ENCODE data around the gene MKX.

Gene MKX

DNA sequence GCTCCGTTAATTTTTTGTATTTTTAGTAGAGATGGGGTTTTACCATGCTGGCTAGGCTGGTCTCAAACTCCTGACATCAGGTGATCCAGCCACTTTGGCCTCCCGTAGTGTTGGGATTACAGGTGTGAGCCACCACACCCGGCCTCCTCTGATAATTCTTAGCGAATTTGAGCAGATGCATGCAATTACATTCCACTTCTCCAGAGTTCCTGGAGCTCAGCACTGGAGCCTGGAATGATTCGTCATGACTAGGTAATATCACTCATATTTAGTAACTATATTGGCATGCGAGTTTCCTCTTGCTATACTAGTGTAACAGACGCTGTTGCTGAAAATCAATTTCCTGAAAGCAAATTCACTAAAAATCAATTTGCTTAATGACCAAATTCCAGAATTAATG, 86.8 kb downstream of the MKX start:
- WGBS, 2 experiments (ENCODE audit: insufficient coverage in 2 of 2) = 92 to 93% methylated on average over 6 of the region's 7 CpGs
- Histone ChIP-seq H3K4me1 (ENCODE audit: control insufficient read depth, insufficient read depth, low read length, poor library complexity, severe bottlenecking) (no peaks in the 10 kb centered on the region), H3K4me3 (ENCODE audit: extremely low read depth, insufficient read depth, low read length, poor library complexity, severe bottlenecking) (no peak overlapping the region), H3K9me3 (ENCODE audit: control insufficient read depth, low read length) (no peaks in the 10 kb centered on the region), H3K27ac (ENCODE audit: low read depth, low read length, severe bottlenecking) (no peak overlapping the region), H3K36me3 (ENCODE audit: control insufficient read depth, insufficient read depth, low read length) (no peaks in the 10 kb centered on the region)

DNA sequence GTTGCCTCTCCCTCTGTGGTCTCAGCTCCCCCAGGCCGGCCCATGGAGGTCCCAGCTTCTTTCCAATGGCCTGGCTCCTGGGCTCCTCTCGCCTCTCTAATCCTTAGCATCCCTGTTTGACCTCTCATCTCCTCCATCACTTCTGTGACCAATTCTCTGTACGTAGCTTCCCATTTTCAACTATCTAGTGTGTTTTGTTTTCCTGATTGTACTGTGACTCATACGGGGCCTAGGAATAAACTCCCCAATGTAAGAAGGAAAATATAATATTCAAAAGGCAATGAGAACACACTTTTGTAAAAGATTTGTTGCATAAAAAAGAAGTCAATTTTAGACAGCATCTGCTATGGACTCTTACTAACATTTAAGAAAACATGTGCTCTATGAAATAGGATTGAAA, 90.3 kb downstream of the MKX start:
- 80 to 90% methylated on average over 1 to 2 of the region's 4 CpGs for WGBS, 2 experiments (ENCODE audit: insufficient coverage in 2 of 2)

DNA sequence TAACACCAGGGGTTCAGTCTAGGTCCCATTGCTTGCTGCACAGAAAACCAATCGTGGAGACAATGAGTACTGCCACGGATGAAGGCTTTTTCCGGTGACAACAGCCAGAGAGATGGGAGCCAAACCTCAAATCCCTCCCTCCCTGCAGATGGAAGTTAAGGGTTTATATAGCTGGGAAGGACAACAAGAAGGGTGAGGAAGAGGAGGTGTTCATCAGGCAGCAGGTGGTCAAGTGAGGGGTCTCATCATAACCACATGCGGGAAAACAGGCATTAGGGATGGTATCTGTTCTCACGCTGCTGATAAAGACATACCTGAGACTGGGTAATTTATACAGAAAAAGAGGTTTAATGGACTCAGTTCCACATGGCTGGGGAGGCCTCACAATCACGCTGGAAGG, 91.3 kb downstream of the MKX start:
- Histone ChIP-seq H3K36me3 (ENCODE audit: control insufficient read depth, insufficient read depth, low read length) (no peaks in the 10 kb centered on the region), H3K4me1 (ENCODE audit: control insufficient read depth, insufficient read depth, low read length, poor library complexity, severe bottlenecking) (no peaks in the 10 kb centered on the region), H3K4me3 (ENCODE audit: extremely low read depth, insufficient read depth, low read length, poor library complexity, severe bottlenecking) (no peak overlapping the region), H3K27ac (ENCODE audit: low read depth, low read length, severe bottlenecking) (no peak overlapping the region), H3K9me3 (ENCODE audit: control insufficient read depth, low read length) (no peaks in the 10 kb centered on the region)
- WGBS, 2 experiments (ENCODE audit: insufficient coverage in 2 of 2) = 88 to 93% methylated on average over 4 to 6 of the region's 6 CpGs

More for the DNA sequence above, 90.3 kb downstream of the MKX start:
- no peaks in the 10 kb centered on the region for H3K36me3 ChIP-seq (ENCODE audit: control insufficient read depth, insufficient read depth, low read length)
- no peaks in the 10 kb centered on the region for H3K9me3 ChIP-seq (ENCODE audit: control insufficient read depth, low read length)
- H3K27ac ChIP-seq (ENCODE audit: low read depth, low read length, severe bottlenecking) = no peak overlapping the region
- H3K4me3 ChIP-seq (ENCODE audit: extremely low read depth, insufficient read depth, low read length, poor library complexity, severe bottlenecking) = no peak overlapping the region
- H3K4me1 ChIP-seq (ENCODE audit: control insufficient read depth, insufficient read depth, low read length, poor library complexity, severe bottlenecking) = no peaks in the 10 kb centered on the region

DNA sequence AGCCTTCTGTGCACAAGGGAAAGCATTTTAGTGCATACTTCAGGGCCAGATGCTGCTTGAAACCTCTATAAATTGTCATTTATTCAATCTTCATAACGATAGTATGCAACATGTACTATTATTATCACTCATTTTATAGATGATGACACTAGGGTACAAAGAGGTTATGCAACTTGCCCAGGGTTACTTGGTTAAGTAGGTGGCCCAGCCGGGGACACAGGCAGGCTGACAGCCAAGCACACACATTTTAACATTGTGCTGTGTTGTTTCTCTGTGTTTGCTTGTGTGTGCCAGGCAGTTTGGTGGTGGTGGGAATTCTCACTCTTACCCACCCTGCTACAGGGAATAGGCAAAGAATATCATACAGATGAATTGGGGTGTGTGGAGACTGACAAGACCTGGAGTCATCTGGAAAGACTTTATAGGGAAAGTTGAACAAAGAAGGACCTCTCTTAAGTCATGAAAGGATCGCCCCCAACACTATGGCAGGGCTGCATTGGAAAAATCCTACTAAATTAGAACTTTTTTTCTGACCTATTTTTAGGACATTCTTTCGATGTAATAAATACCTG, 98.9 kb downstream of the MKX start:
- Histone ChIP-seq H3K27ac (ENCODE audit: low read depth, low read length, severe bottlenecking) (no peak overlapping the region), H3K4me3 (ENCODE audit: extremely low read depth, insufficient read depth, low read length, poor library complexity, severe bottlenecking) (no peak overlapping the region), H3K36me3 (ENCODE audit: control insufficient read depth, insufficient read depth, low read length) (no peaks in the 10 kb centered on the region), H3K4me1 (ENCODE audit: control insufficient read depth, insufficient read depth, low read length, poor library complexity, severe bottlenecking) (no peaks in the 10 kb centered on the region), H3K9me3 (ENCODE audit: control insufficient read depth, low read length) (no peaks in the 10 kb centered on the region)
- WGBS, 2 experiments (ENCODE audit: insufficient coverage in 2 of 2) = 83% methylated on average over 1 of the region's 4 CpGs; no CpG with 5 or more reads in 1 of the 2 experiments

DNA sequence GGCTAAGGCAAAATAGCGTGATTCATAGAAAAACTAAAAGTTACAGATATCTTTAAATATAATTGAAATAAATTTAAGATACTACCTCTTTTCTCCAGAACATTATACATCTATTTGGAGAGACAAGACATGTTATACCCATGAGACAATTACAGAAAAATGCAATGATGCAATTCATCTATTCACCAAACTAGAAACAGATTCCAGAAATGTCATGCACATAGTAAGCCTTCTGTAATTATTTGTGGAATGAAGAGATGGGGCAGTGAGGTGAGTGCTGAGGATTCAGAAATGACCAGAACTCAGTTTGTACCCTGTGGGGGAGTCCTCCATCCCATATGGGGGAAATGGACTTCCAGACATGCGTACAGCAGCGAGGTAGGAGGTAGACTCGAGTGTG, 99.4 kb downstream of the MKX start:
- Histone ChIP-seq H3K9me3 (ENCODE audit: control insufficient read depth, low read length) (no peaks in the 10 kb centered on the region), H3K4me3 (ENCODE audit: extremely low read depth, insufficient read depth, low read length, poor library complexity, severe bottlenecking) (no peak overlapping the region), H3K4me1 (ENCODE audit: control insufficient read depth, insufficient read depth, low read length, poor library complexity, severe bottlenecking) (no peaks in the 10 kb centered on the region), H3K36me3 (ENCODE audit: control insufficient read depth, insufficient read depth, low read length) (no peaks in the 10 kb centered on the region), H3K27ac (ENCODE audit: low read depth, low read length, severe bottlenecking) (no peak overlapping the region)
- 94 to 96% methylated on average over 3 of the region's 4 CpGs for WGBS, 2 experiments (ENCODE audit: insufficient coverage in 2 of 2)

DNA sequence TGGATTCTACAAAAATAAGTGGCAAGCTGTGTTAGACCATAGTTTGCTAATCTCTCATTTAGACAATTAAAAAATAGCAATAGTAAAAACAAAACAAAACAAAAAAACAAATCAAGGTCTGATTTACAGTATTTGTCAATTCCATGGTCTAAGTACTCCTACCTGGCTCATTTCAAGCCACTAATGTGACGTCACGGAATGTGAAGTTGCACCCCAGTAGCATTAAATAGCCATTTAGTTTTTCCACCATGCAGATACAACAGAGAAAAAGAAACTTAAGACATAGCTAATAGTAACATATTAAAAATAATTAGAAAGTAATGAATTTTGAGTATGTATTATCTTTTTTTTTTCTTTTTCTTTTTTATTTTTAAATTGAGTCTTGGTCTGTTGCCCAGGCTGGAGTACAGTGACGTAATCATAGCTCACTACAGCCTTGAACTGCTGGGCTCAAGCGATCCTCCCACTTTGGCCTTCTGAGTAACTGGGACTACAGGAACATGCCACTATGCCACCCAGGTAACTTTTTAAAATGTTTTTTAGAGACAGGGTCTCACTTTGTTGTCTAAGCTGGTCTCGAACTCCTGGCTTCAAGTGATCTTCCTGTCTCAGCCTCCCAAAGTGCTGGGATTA, 101.2 kb downstream of the MKX start:
- Histone ChIP-seq H3K9me3 (ENCODE audit: control insufficient read depth, low read length) (no peaks in the 10 kb centered on the region), H3K4me1 (ENCODE audit: control insufficient read depth, insufficient read depth, low read length, poor library complexity, severe bottlenecking) (no peaks in the 10 kb centered on the region), H3K36me3 (ENCODE audit: control insufficient read depth, insufficient read depth, low read length) (no peaks in the 10 kb centered on the region), H3K4me3 (ENCODE audit: extremely low read depth, insufficient read depth, low read length, poor library complexity, severe bottlenecking) (no peak overlapping the region), H3K27ac (ENCODE audit: low read depth, low read length, severe bottlenecking) (no peak overlapping the region)
- 75 to 85% methylated on average over 3 of the region's 5 CpGs for WGBS, 2 experiments (ENCODE audit: insufficient coverage in 2 of 2)

DNA sequence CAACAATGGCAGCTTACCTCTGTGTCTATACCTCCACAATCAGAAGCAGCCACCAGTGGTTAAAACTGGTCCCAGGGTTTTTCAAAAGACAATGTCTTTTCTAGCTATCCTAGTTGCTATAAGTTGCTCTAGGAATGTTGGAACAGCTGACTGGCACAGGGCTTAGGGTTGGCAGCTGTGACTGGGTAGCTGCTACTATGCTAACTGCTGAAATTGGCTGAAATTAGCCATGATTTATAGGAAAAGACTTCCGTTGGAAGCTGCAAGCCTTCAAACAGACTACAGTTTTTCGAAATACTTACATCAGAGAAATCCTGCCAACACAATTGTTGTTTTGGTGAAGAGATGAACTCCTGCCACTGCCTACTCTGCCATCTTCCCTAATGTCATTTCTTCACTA, 102.3 kb downstream of the MKX start:
- Histone ChIP-seq H3K36me3 (ENCODE audit: control insufficient read depth, insufficient read depth, low read length) (no peaks in the 10 kb centered on the region), H3K27ac (ENCODE audit: low read depth, low read length, severe bottlenecking) (no peak overlapping the region), H3K4me3 (ENCODE audit: extremely low read depth, insufficient read depth, low read length, poor library complexity, severe bottlenecking) (no peak overlapping the region), H3K4me1 (ENCODE audit: control insufficient read depth, insufficient read depth, low read length, poor library complexity, severe bottlenecking) (no peaks in the 10 kb centered on the region), H3K9me3 (ENCODE audit: control insufficient read depth, low read length) (no peaks in the 10 kb centered on the region)
- WGBS, 2 experiments (ENCODE audit: insufficient coverage in 2 of 2) = 100% methylated on average over 2 of the region's 2 CpGs; no CpG with 5 or more reads in 1 of the 2 experiments

DNA sequence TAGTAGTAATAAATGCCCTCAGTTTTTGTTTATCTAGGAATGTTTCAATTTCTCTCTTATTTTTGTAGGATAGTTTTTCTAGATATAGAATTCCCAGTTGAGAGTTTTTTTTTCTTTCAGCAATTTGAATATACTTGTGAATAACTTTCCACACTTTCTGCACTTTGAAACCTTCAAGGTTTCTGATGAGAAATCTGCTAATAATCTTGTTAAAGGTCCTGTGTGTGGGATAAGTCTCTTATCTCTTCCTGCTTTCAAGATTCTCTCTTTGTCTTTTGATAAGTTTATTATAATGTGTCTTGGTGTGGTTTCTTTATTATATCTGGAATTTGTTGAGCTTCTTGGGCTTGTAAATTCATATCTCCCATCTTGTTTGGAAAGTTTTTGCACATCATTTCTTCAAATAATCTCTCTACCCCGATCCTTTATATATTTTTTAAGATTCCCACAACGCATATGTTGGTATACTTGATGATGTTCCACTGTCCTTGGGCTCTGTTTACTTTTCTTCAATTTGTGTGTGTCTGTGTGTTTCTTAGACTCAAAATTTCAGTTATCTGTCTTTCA, 103.5 kb downstream of the MKX start:
- H3K9me3 ChIP-seq (ENCODE audit: control insufficient read depth, low read length) = no peaks in the 10 kb centered on the region
- no peak overlapping the region for H3K4me3 ChIP-seq (ENCODE audit: extremely low read depth, insufficient read depth, low read length, poor library complexity, severe bottlenecking)
- WGBS, 2 experiments (ENCODE audit: insufficient coverage in 2 of 2) = no CpG with 5 or more reads among the region's 2 CpGs
- no peaks in the 10 kb centered on the region for H3K4me1 ChIP-seq (ENCODE audit: control insufficient read depth, insufficient read depth, low read length, poor library complexity, severe bottlenecking)
- no peak overlapping the region for H3K27ac ChIP-seq (ENCODE audit: low read depth, low read length, severe bottlenecking)
- no peaks in the 10 kb centered on the region for H3K36me3 ChIP-seq (ENCODE audit: control insufficient read depth, insufficient read depth, low read length)

DNA sequence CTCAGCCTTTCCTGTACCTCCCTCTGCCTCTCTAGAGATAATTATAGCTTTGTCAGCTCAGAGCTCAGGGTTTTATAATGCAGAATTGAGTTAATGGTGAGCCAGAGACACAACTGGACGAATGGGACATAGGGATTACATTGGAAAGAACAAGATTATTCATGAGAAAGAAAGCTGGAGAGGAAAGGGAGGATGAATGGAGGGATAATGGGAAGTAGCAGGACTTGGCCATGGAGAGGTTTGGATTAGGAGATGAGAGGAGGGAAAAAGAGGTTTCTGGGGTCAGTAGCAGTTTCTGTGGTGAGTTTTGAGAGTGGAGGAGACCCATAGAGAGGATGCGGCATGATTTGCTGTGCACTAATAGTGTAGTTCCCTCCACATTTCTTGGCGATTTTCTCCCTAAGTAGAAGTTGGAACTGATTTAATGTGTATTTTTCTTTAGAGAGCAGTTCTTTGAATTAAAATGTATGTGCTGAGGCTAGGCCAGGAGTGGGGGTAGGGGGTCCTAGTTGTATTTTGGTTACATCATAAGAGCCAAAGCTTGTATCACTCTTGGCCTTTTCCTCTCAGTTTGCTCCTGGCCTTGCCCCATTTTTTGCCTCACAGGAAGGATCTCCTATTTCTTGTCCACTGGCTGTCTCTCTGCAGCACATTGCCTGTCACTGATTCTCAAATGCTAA, 107.4 kb downstream of the MKX start:
- H3K4me3 ChIP-seq (ENCODE audit: extremely low read depth, insufficient read depth, low read length, poor library complexity, severe bottlenecking) = no peak overlapping the region
- H3K4me1 ChIP-seq (ENCODE audit: control insufficient read depth, insufficient read depth, low read length, poor library complexity, severe bottlenecking) = no peaks in the 10 kb centered on the region
- no peaks in the 10 kb centered on the region for H3K9me3 ChIP-seq (ENCODE audit: control insufficient read depth, low read length)
- H3K27ac ChIP-seq (ENCODE audit: low read depth, low read length, severe bottlenecking) = no peak overlapping the region
- H3K36me3 ChIP-seq (ENCODE audit: control insufficient read depth, insufficient read depth, low read length) = no peaks in the 10 kb centered on the region
- WGBS, 2 experiments (ENCODE audit: insufficient coverage in 2 of 2) = 88 to 90% methylated on average over 3 of the region's 3 CpGs

DNA sequence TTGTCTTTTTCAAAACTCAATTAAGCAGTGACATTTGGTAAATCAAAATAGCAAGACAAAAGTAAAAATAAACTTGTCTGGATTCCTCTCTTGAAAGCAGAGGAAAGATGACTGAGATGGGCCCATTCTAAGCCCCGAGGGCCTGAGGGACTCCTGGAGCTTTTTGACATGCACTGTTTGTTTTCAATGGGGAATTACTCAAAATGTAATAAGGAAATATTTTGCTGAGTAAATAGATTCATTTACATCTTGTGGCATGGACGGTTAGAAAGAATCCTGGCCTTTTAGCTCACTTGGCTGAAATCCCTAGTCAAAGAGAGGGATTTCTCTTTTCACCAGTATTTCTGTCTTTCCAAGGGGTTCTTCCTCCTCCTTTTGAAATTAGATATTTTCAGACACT, 108.0 kb downstream of the MKX start:
- H3K4me3 ChIP-seq (ENCODE audit: extremely low read depth, insufficient read depth, low read length, poor library complexity, severe bottlenecking) = no peak overlapping the region
- no peaks in the 10 kb centered on the region for H3K9me3 ChIP-seq (ENCODE audit: control insufficient read depth, low read length)
- 60 to 72% methylated on average over 1 to 2 of the region's 2 CpGs for WGBS, 2 experiments (ENCODE audit: insufficient coverage in 2 of 2)

DNA sequence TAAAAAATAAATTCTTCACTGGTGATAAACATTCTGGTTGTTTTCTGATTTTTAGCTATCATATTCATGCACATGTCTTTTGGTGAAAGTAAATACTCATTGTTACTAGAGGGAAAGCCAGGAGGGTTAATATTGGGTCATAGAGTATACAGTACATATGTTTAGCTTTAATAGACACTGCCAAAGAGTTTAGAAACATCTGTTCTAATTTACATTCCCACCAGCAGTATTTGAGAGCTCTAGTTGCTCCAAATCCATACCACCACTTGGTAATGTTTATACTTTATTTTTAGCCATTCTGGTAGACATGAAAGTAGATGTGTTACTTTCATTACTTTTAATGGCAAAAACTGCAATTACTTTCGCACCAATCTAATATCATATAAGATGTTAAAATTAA, 108.8 kb downstream of the MKX start:
- WGBS, 2 experiments (ENCODE audit: insufficient coverage in 2 of 2) = no CpG with 5 or more reads among the region's 1 CpG
- no peak overlapping the region for H3K4me3 ChIP-seq (ENCODE audit: extremely low read depth, insufficient read depth, low read length, poor library complexity, severe bottlenecking)
- H3K4me1 ChIP-seq (ENCODE audit: control insufficient read depth, insufficient read depth, low read length, poor library complexity, severe bottlenecking) = no peaks in the 10 kb centered on the region
- no peaks in the 10 kb centered on the region for H3K36me3 ChIP-seq (ENCODE audit: control insufficient read depth, insufficient read depth, low read length)
- H3K27ac ChIP-seq (ENCODE audit: low read depth, low read length, severe bottlenecking) = no peak overlapping the region
- no peaks in the 10 kb centered on the region for H3K9me3 ChIP-seq (ENCODE audit: control insufficient read depth, low read length)

More for the DNA sequence above, 108.0 kb downstream of the MKX start:
- Histone ChIP-seq H3K4me1 (ENCODE audit: control insufficient read depth, insufficient read depth, low read length, poor library complexity, severe bottlenecking) (no peaks in the 10 kb centered on the region), H3K27ac (ENCODE audit: low read depth, low read length, severe bottlenecking) (no peak overlapping the region), H3K36me3 (ENCODE audit: control insufficient read depth, insufficient read depth, low read length) (no peaks in the 10 kb centered on the region)
